COLO668 (cell line): ENCODE measurements around the gene KIF5A.

Source experiments
- DNase-seq: peaks from one replicate; lab custom pipeline; 2025; ENCODE audit not compliant: unreplicated experiment; lab: John Stamatoyannopoulos, UW

The KIF5A gene

DNA sequence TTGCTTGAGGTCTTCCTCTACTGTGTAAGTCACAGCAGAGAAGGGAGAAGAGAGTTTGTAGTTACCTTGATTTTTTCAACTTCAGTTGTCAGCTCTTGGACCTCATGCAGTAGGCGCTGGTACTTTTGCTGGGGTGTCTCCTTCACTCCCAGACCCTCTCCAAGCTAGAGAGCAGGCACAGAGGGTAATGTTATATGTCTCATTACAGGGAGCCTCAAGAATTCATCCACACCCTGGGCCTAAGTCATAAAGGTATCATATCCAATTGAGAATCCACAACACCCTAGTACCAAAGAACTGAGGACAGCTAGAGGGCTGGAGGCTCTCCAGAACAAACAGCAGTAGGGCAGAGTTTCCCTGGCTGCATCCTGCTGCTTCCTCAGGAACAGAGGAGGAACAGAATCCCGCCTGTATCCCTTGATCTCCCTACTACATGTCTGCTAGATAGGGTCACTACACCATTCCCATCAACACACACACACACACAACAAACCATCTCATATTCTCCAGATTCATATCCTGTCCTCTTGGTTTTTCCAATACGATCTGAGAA lies 14.8 kb upstream of the KIF5A start:
- DNase-seq: no peak

DNA sequence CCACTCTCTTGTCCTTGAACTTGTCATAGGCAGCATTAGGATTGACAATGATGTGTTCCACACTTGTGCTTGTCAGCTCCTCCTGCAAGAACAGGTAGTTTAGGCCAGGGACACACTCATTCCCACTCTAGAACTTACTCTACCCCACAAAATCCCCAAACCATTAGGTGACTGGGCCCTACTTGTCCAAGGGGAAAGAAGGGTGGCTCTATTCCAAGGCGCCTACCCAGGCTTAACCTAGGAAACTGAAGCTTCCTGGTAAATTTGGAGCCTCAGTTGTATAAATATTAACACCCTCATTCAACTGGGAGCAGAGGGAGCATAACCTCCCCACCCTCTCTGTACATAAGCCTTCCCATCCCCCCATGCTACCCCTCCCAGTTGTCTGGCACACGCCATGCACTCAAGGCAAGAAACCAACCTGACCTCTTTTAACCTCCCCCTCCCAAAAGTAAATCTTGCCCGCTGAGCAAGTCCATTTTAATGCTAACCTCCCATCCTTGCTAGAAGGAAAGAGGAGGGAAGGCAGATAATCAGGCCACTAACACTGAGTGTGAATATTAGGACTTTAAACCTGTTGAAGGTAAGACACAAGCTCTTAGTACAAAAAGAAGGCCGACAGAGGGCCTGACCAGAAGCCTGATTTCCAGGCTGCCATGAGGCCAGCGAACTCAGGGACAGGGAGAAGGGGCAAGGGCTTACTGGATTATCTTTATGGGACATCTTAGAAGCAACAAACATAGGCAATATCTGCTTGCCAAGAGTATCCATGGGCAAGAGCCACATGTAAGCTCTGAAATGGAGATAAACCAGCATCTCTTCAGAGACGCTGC lies 13.9 kb upstream of the KIF5A start:
- DNase-seq: no peak

DNA sequence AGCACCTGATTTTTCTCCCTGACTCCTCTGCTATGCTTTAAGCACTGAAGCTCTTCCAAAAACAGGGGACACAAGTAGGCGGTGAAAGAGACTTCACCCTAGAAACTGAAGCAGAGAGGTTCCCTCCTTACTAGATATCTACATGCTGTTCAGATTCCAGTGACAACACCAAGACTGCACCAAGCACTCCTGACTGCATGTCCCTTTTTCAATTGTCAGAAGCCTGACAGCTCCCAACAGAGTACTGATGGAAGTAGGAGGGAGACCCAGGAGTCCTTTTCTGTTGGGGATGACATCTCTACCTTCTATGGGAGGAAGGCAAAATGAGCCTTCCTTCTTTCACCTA lies 13.3 kb upstream of the KIF5A start:
- DNase-seq: no peak

DNA sequence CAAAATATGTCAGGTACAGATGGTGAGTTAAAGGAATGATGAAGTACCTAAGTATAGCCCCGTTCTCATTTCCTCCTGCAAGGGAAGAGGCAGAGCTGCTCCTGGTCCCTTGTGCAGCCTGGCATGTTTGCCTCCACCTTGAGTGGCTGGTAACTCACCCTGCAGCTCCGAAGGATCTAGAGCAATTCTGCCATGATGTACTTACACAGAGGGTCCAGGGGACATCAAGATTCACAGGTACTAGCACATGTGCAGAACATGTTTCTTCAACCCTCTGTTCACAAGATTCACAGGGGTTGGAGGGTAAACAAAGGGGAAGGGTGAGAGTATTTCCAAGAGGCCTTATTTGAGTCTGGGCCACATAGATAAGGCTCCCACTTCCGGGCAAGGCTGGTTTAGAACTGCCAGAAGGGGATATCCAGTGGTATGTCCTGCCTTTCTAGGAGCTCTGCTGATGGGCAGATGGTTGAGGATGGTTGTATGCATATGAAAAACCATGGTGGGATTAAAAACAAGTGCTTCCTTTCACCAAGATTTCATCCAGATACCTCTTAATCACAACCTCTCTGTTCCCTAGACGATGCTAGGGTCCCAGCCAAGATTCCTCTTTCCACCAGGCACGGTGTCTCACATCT lies 10.6 kb upstream of the KIF5A start:
- DNase-seq: no peak

DNA sequence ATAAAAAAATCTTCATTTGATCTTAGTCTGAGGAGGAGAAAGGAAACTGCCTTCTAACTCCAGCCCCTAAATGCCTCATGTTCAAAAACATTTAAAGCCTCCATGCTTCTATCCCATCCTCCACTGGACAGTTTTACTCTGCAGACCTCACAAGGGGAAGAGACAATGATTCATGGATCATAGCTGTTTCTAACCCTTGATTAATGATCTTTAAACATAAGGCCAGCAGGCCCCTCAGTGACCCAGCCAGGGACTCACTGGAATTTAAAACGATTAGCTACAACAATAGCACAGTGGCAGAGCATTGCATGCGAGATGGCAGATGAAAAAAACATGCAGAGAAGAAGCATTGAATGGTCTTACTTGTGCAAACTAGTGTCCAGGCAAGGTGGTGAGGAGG lies 8.8 kb upstream of the KIF5A start:
- DNase-seq: no peak

DNA sequence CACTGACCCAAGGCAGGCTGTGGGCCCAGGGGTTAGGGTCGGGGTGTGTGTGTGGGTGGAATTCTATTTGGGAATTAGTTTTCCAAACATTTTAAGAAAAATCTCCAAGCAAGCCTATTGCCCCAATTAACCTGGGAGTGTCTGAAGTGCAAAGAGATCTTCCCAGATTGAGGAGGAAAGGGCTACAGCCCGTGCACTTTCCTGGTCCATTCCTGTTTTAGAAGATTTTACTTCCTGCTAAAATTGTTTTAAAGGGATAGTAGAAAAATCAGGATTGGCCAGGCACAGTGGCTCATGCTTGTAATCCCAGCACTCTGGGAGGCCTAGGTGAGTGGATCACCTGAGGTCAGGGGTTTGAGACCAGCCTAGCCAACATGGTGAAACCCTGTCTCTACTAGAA lies 8.1 kb upstream of the KIF5A start:
- no peak for DNase-seq

DNA sequence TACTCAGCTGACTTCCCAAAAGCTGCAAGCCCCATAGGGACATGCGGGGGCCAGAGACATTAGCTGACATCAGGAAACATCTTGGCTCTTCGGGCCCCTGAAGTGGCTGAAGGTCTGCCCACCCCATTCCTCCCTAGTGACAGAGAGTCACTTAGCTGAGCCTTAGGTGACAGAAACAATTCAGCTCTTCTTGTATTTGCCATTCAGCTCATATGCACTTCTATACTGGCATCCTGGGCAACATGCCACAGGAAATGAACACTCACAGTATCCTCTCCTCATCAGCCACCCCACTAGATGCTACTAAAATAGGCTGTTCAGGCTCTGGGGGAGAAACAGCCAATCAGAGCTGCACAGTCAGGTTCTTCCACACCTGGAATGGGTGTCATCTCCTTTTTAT lies 6.3 kb upstream of the KIF5A start:
- no peak for DNase-seq

DNA sequence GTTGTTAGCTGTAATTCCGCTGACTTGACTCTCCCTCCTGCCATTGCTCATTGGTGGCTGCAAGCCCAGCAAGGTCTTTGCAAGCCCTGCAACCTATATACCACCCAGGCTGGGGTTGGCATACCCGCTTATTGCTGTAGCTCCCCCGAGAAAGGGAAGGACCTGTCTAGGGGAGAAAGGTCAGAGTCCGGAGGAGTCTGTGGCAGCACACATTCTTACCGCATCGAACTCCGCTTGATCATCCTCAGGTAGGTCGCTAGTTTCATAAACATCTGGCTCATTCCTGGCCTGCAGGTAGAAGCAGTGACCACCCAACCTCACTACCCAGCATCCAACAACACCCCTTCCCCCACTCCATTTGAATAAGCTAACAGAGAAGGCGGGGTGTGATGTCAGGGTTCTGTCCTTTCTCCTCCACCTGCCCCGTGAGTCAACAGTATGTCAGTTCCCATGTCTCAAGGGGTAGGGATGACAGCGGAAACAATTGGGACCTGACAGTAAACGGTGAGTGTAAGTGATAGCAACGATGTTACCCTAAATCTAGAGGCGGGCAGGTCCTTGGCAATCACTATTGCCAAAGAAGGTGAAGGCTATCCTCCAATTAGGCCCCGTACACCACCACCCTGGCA lies 3.9 kb upstream of the KIF5A start:
- peak; percentile 60 for DNase-seq

DNA sequence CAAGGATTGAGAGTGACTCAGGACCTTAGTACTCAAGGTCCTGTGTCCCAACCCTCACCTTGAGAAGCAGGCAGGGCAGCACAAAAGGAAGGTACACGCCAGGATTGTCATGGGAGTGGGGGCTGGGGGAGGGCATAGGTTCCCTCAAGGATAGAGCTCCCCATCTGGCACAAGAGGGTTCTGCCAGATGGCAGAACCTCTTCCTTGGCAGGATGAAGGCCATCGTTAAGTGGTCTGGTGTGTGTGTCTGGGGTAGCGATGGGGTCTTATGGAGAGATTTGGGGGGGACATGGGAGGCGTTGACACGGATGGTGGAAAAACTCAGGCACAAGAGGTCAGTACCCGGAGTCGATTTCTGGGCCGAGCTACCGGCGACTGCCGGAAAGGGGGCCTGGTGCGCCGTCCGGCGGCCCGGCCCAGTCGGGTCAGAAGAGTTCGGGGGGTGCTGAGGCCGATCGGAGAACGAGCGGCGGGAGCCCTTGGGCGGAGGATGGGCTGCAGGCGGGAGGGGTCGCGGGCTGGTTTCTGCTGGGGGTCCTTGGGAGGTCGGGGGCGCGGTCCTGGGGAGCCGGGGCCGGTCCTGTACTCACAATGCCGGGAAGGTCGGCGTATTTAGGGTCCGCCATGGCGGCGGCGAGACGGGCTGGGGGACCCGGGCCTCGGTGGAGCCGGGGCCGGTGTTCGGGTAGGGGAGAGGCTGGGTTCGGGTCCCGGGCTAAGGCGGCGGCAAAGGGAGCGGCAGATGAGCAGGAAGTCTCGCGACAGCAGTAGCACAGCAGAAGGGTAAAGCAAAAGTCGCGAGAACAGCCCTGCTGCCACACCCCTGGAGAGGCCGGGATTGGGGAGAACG lies 3.2 kb upstream of the KIF5A start, which contains the start of gene DCTN2:
DCTN2 (minus strand) TSS at position 755 of the 850 bp plus-strand sequence; CDS start at position 626, 129 bp downstream.
- DNase-seq: peak; percentile 91

DNA sequence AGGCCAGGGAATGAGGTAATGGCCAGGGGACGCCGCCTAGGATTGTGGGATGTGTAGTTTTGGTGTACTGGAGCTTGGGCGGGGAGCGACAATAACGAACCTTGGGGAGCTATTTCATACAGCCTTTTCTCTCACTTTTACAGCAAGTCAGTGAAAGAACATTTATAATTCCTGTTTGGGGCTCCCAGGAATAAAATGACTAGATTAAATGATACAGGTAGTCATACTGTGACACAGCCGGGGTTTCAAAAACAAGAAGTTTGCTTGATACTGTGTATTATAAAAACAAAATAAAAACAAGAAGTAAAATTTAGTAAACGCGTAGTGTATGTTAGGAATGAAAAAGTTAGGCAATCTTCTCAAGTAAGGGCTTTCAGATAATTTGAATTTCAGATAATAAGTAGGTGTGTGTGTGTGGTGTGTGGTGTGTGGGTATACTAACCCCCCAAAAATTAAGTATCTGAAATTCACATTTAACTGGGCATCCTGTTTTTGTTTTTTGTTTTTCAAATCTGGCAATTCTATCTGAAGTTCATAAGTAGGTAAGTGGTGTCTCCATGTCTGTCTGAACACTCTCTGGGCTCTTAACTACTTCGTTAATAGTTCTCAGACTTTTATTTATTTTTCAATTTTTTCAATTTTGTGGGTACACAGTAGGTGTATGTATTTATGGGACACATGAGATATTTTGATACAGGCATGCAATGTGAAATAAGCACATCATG lies 2.4 kb upstream of the KIF5A start:
- no peak for DNase-seq

DNA sequence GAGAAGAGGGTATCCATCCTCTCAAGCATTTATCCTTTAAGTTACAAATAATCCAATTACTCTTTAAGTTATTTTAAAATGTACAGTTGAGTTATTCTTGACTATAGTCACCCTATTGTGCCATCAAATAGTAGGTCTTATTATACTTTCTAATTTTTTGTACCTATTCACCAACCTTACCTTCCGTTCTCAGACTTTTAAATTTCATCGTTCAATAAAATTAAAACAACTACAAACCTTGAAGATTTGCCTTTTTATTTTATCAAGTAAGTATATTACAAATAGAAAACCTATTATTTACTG lies 1.9 kb upstream of the KIF5A start:
- no peak for DNase-seq

DNA sequence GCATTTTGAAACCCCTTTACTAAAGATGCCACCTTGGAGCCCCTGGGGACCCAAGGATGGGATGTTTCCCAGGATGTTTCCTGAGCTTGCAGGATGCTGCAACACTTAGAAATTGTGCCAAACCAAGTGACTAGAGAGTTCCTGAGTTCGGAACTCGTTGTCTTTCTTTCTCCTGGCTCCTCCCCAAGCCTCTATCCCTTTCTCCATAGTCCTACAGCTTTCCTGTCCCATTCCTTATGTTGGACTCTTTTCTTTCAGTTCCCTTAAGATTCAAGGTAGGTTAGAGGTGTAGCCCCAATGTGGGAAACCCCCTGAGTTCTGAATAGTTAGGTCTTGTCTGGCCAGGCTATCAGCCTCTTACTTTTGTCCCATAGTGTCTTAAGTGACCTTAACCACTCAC lies 1.4 kb upstream of the KIF5A start:
- DNase-seq: no peak

DNA sequence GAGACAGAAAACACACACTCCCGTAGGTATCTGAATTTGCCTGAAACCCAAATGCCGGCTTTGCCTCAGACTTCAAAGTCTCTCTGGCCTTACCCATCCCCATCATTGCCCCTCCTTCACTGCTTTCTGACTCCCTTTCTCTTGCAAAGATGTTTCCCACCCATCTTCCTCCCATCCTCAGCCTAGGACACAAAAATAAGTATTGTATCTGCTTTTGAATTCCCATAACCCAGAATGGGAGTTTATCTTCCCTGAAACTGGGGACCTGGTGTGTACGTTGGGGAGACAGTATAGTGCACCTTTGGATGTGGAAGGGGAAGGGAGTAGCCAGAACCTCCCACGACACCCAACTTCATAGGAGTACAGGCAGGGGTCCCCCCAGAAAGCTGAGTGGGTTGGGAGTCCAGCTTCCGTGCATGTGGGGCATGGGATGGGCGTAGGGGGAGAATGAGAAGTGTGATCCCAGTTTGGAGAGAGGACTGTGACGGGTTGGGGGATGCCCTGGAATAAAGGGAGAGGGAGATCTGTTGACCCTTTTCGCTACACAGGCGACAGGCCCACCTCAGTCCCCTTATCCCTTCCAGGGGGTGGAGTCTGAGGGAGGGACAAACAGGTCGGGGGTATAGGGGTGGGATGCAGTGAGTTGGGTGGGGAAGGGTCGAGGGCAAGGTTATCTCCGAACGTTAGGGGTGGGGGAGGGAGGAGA lies 488 bp upstream of the KIF5A start:
- no peak for DNase-seq

DNA sequence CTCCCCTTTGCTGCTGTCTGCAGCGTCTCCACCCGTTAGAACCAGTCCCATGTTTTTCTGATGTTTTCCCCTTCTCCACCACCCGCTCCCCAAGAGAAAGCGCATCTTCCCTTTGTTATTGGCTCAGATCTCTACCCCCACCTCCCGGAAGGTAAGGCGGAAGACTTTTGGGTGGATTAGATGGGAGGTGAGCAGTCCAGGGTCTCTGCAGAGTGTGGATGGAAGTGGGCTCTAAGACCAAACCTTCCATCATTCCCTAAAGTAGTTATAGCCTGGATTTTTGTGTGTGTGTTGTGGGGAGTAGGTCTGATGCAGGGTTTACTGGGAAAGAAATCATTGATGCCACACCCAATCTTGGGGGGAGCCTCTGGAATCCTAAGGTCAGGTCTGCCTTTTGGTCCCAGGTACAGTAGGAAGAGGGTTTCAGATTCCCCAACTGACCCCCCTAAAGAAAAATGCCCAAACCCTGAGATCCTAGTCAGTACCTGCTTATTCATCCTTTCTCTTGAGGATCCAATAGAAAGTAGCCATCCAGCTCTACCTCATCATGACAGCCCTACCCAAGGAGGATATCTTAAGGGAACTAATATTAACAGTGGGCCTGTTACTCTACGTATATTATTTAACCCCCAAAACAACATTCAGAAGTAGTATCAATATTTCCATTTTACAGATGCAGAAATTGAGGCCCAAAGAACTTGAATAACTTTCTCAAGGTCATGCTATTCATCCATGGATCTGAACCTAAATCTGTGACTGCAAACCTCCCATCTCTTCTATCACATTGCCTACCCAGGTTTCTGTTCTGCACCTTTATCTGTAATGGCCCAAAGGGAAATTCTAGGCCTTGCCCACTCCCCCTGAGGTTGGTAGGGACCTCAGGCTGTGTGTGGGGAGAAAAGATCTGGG lies 1.1 kb downstream of the KIF5A start:
- DNase-seq: no peak

DNA sequence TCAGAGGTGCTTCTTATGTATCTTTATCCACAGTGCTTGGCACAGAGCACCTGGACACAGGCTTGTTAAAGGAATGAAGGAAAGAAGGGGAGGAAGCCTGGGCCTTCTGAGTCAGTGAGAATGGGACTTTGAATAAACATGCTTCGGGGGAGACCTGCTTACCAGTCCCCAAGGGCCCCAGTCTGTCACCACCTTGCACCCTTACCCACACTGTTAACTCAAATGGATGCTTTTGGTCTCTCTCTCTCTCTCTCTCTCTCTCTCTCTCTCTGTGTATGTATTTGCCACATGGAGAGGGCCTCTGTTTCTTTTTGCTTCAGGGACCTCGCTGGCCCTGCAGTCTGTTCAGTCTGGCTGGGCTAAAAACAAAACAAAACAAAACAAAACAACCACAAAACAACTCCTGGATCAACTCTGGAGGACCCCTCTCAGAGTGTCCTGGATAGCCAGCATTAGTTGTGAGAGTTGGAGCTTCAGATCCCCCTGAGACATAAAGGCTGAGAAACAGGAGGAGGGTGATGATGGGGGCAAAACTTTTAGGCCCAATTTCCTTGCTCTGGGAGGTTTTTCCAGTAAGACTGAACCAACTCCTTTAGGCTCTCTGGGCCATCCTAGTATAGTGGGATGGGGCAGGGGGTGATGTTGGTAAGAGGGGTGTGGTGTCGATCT lies 1.9 kb downstream of the KIF5A start:
- no peak for DNase-seq

DNA sequence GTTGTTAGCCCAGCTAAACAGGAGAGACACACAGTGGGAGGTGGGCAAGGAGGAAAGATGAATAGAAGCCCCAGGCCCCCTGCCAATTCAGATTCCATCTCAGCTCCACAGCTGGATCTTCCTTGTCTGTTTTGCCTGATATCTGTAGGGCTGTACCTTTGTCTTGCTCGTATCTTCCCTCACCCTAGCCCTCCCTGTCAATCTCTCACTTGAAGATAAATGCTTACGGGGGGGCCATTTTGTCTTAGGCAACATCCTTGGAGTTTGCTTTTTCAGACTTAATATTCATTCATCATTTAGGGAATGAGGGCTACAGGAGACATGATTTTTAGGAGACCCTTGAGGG lies 2.4 kb downstream of the KIF5A start:
- DNase-seq: no peak

DNA sequence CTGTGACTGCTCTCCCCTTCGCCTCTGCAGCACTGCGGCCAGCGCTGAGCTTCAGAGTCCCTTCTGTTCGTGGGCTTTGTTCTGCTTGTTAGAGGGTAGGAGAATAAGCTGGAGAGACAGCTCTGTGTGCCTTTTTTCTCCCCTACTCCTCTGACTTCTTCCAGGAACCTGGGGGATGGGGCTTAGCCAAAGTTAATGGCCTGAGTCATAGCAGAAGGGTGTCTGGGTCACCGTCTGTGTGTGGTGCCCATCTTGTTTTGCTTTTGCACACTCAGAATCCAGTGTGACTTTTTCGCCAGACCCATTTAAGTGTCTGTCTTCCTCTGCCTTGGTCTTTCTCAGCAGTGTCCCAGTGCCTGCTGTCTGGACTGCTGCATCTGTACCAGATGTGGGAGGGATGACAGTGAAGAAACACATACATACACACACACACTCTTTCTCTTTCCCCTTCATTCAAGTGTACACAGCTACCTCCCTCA lies 3.0 kb downstream of the KIF5A start:
- no peak for DNase-seq
